CD4-positive, alpha-beta T cell treated with Interleukin-6 at 100 ng/mL for 8 hours (primary cell): ENCODE results near the gene MYO9A.
"Not testable (repeated sequence)": the region's sequence is repeated elsewhere in the genome, so short reads cannot be mapped to it uniquely, and the experiment has no call there.

Experiments
- DNase-seq: peaks from one replicate; pipeline ENCODE4 v3.0.0-alpha.2; 2020; ENCODE audit warnings: mixed read lengths, low spot score

The MYO9A gene

DNA sequence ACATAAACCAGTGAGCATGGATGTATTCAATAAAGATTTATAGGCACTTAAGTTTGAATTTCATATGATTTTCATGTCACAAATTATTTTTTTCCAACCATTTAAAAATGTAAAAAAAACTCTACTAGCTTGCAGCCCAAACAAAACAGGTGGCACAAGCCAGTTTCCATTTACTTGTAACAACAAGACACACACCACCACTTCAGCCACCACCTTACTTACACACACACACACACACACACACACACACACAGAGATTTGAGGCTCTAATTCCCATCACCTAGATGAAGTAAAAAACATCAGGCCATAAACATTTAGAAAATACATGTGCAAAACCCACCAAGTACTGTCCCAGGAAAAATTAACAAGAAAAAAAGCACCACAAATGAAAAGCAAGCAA, 25.3 kb downstream of the MYO9A start:
- no peak for DNase-seq

- no peak for DNase-seq
Measured at GRCh38 chr15:72092006-72092405, 25.9 kb downstream of the MYO9A start.

DNA sequence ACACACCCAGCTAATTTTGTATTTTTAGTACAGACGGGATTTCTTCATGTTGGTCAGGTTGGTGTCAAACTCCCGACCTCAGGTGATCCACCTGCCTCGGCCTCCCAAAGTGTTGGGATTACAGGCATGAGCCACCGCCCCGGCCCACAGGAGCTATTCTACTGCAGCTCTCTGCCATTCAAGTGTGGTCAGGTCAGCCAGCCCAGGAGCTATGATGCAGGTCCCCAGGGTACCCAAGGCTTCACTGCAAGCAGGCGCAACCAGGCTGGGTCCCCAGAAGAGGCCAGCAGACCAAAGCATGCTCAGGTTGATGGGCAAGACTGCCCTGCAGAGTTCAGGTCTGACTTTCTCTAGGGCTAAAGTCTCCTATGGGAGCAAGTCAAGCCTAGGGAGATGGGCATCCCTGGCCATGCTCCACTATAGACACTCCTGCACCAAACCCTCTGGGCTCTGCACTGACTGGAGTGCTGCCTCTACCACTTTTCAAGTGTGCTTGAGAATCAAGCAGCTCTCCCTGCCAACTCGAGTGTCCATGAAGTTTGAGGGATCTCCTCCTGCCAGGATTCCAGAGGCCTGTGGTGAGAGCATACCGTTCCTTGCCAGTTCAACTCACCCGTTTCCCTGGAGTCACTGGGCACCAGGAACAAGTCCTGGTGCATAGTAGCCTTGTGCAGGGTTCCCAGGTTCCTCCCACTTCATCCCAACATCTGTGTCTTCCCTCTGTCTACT, 30.9 kb downstream of the MYO9A start:
- no peak for DNase-seq

DNA sequence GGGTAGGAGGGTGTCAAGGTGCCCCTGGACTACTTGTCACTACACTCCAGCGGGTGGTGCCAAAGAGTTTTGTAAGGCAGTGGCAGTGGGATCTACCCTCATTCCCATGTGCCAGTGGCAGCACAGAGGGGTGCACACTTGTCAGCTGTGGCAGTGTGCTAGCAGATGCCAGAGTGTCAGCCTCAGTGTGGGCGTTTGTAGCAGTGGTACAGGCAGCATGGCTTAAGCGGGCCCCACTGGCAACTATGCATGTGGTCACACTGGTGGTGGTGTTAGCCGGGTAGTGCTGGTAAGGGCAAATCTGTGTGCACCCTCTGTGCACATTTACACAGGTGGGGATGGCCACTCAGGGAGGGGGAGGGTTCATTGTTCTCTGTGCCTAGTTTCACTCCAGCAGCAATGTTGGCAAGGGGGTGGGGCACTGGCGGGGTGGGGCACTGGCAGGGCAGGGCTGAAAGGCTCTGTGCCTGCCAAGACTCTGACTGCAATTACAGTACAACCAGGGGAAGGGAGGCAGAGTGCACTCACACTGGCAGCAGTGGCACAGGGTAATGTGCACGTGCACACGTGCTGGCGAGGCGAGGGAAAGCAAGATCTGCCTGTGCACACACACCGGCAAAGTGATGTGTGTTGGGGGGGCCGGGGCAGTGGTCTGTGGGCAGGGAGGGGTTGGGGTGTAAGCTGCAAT, 31.8 kb downstream of the MYO9A start:
- no peak for DNase-seq

- DNase-seq: no peak
Measured at GRCh38 chr15:72082176-72082575, 35.8 kb downstream of the MYO9A start.

GRCh38 chr15:72078887-72079286, 39.1 kb downstream of the MYO9A start:
- no peak for DNase-seq

DNA sequence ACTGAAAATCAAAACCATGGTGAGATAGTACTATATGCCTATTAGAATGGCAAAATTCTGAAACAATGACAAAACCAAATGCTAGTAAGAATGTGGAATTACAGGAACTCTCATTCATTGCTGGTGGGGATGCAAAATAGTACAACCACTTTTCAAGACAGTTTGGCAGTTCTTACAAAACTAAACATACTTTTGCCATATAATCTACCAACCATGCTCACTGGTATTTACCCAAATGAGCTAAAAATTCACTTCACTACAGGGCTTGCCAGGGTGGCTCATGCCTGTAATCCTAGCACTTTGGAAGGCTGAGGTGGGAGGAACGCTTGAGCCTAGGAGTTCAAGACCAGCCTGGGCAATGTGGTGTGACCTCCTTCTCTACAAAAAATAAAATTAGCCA, 40.0 kb downstream of the MYO9A start:
- no peak for DNase-seq

- no peak for DNase-seq
Measured at GRCh38 chr15:72074335-72075060, 43.5 kb downstream of the MYO9A start.

DNA sequence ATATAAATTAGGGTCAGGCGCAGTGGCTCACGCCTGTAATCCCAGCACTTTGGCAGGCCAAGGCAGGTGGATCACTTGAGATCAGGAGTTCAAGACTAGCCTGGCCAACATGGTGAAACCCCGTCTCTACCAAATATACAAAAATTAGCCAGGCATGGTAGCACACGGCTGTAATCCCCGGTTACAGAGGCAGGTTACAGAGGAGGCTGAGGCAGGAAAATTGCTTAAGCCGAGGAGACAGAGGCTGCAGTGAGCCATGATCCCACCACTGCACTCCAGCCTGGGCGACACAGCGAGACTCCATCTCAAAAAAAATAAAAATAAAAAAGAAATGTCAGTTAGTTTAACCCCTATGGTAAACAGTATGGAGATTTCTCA, 46.5 kb downstream of the MYO9A start:
- not testable (repeated sequence) for DNase-seq

GRCh38 chr15:72070817-72071447, 47.0 kb downstream of the MYO9A start:
- no peak for DNase-seq

DNA sequence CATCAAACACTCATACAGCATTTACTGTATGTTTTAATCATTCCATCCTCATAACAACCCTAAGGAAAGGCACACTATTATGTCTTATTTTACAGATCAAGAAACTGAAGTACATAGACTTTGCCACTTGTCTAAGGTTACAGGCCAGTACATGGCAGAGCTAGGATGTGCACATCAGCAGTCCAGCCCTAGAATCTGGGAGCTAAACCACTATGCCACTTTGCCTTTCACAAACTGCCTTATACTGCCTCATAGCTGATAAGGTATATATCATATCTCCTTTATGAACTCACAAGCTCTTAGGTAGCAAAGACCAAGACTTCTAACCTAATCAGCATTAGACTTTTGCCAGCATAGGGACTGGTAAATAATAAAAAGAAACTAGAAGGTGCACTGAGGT, 49.1 kb downstream of the MYO9A start:
- no peak for DNase-seq

- DNase-seq: no peak
Measured at GRCh38 chr15:72065801-72066200, 52.1 kb downstream of the MYO9A start.

DNA sequence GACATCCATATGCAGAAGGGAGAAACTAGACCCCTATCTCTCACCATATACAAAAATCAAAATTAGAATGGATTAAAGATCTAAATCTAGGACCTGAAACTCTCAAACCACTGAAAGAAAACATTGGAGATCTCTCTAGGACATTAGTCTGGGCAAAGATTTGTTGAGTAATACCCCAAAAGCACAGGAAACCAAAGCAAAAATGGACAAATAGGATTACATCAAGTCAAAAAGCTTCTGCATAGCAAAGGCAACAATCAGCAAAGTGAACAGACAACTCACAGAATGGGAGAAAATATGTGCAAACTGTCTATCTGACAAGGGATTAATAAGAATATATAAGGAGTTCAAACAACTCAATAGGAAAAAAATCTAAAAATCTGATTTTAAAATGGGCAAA, 54.8 kb downstream of the MYO9A start:
- no peak for DNase-seq

DNA sequence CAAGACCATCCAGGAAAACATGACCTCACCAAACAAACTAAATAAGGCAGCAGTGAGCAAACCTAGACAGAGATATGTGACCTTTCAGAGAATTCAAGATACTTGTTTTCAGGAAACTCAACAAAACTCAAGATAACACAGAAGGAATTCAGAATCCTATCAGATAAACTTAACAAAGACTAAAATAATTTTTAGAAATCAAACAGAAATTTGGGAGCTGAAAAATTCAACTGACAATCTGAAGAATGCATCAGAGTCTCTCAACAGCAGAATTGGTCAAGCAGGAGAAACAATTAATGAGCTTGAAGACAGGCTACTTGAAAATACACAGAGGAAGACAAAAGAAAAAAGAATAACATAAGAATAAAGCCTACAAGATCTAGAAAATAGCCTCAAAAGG, 55.6 kb downstream of the MYO9A start:
- no peak for DNase-seq

DNA sequence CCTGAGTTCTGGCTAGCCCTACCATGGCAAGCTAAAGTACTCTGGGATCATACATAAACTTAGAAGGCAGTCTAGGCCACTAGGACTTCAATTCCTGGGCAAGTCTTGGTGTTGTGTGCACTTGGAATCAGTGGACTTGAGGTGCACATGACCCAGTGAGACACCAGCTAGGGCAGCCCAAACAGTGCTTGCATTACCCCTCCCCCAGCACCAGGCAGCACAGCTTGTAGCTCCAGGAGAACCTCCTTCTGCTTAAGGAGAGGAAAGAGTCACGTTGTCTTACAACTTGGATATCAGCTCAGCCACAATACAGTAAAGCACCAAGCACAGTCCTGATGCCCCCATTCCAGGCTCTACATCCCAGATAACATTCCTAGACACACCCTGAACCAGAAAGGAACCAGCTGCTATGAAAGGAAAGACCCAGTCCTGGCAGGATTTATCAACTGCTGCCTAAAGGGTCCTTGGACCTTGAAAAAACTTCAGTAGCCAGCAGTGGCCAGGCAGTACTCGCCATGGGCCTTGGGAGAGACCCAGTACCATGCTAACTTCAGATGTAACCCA, 57.2 kb downstream of the MYO9A start:
- DNase-seq: no peak

DNA sequence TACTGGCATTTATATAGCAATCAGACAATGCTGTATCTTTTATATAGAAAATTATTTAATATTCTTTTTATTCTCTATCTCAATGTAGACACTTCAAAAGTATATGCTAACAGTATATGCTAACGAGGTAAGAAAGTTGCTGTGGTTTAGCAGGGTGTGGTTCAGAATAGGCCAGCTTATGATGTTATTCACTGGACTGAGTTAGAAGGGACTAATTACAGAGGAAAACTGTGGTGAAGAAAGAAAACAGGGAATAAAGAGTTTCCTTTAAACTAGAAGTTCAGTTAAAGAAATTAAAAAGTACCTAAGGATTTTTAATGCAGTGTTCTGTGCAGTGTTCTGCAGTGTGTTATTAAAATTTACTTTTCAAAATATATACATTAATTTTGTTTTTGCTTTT, 59.4 kb downstream of the MYO9A start:
- no peak for DNase-seq

DNA sequence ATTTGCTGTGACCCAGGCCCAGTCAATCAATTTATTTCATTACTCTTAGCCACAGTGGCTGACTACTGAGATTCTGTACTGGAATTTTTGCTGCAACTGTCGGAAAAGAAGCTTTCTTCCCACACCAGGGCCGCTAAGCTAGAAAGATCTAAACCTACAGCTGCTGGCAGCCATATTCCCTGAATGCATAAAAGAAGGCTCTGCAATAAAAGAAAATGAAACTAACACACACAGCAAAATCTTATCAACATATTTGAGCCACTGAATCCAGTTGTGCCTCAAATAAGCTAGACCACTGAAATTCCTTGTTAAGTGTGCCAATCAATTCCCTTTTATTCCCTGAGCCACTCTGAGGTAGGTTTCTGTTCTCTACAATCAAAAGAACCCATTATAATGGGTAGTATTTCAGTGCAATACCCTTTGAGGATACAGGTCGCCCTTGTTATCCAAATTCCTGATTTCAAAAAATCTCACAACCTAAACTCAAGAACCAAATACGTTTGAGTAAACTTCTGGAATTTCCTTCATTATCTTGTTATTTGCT, 60.3 kb downstream of the MYO9A start:
- DNase-seq: no peak

DNA sequence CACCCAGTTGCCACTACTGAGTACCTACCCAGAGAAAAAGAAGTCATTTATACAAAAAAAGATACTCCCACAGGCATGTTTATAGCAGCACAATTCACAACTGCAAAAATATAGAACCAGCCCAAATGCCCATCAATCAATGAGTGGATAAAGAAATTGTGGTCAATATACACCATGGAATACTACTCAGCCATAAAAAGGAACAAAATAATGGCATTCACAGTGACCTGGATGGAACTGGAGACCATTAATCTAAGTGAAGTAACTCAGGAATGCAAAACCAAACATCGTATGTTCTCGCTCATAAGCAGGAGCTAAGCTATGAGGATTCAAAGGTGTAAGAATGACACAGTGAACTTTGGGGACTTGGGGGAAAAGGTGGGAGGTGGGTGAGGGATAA, 61.7 kb downstream of the MYO9A start:
- not testable (repeated sequence) for DNase-seq

DNA sequence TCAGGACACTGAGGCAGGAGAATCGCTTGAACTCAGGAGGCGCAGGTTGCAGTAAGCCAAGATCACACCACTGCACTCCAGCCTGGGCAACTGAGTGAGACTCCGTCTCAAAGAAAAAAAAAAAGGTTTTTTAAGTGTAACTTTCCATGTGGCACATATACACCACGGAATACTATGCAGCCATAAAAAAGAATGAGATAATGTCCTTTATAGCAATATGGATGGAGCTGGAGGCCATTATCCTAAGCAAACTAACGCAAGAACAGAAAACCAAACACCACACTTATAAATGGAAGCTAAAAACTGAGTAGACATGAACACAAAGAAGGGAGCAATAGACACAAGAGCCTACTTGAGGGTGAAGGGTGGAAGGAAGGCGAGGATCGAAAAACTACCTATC, 64.7 kb downstream of the MYO9A start:
- DNase-seq: not testable (repeated sequence)

DNA sequence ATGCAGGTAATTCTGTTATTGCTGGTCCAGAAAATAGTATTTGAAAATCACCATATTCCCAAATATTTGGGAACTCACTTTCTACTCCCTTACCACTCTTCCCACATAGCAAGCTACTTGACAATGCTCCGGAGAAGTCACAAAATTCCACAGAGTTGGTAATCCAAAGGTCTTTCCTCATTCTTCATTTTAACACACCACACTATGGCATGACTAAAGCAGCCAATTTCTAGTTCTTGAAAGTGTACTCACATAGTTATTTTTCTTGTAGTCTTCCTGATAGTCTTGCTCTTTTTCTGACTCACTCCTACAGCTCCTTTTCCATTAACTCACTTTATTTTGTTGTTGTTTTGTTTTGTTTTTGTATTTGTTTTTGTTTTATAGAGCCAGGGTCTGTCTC, 67.2 kb downstream of the MYO9A start:
- no peak for DNase-seq

- no peak for DNase-seq
Measured at GRCh38 chr15:72047020-72047419, 70.9 kb downstream of the MYO9A start.

DNA sequence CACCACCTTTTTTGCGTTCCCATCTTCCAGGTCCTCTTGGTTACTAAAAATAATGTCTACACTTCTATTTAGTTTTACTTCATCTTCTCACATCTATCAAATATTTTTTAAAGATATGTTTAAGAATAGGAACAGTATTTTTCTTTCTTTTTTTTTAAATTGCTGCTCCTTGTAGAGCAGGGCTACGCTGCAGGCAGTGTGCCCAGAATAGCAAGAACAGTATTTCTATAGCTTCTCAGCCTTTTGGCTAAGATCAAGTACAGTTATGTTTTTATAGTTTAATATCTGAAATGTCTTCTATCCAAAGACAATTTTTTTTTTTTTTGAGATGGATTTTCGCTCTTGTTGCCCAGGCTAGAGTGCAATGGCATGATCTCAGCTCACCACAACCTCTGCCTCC, 73.0 kb downstream of the MYO9A start:
- no peak for DNase-seq
